Sigmoid colon (tissue), 7 donors: Measurements from ENCODE around the gene CTNND2. TPM values are rescaled to one million over a fixed set of nuclear protein-coding genes. Genes with fewer than 3 reads are reported as not detected.

Experiments used
- DNase-seq: peaks from one replicate; pipeline ENCODE4 v3.0.0-alpha.2; 2019
- H3K27ac ChIP-seq, 4 donors: fragments of 200-600 bp; sonication (generic); one replicate each; pipeline ENCODE4 v1.5.1; 2016 to 2019; ENCODE audit warnings: mild to moderate bottlenecking in 1 of 4
- H3K27me3 ChIP-seq, 3 donors: fragments of 200-600 bp; sonication (generic); one replicate each; pipeline ENCODE4 v1.5.1; 2019; ENCODE audit warnings: mild to moderate bottlenecking in 1 of 3
- H3K36me3 ChIP-seq, 4 donors: fragments of 200-600 bp; sonication (generic); one replicate each; pipeline ENCODE4 v1.5.1; 2016 to 2019
- H3K4me1 ChIP-seq, 4 donors: fragments of 200-600 bp; sonication (generic); one replicate each; pipeline ENCODE4 v1.5.1; 2017 to 2019
- H3K4me3 ChIP-seq, 4 donors: fragments of 200-600 bp; sonication (generic); one replicate each; pipeline ENCODE4 v1.5.1; 2017 to 2019; ENCODE audit warnings: mild to moderate bottlenecking in 2 of 4, moderate library complexity in 1 of 4
- H3K9me3 ChIP-seq, 4 donors: fragments of 200-600 bp in 3 of 4; sonication (generic) in 3 of 4; one replicate each; pipeline versions ENCODE4 v1.5.1 to v1.6.1; 2013 to 2019
- CTCF ChIP-seq, 4 experiments: fragments of 450-650 bp in 3 of 4; fragments of 200-600 bp in 1 of 4; IDR thresholded peaks; one replicate each; pipeline ENCODE4 v1.5.1; 2016 to 2019; ENCODE audit warnings: antibody characterized with exemption in 4 of 4, mild to moderate bottlenecking in 3 of 4, moderate library complexity in 2 of 4
- EP300 ChIP-seq, 4 donors: sonication (generic); formaldehyde crosslinking; IDR thresholded peaks; one replicate each; pipeline ENCODE4 v1.6.1; 2017; ENCODE audit warnings: antibody characterized with exemption in 4 of 4
- POLR2A ChIP-seq, 2 donors: fragments of 450-650 bp; IDR thresholded peaks; one replicate each; pipeline ENCODE4 v1.6.1; 2016; ENCODE audit warnings: antibody characterized with exemption in 2 of 2, mild to moderate bottlenecking in 2 of 2, moderate library complexity in 2 of 2
- POLR2AphosphoS5 ChIP-seq, 4 donors: sonication (generic); formaldehyde crosslinking; IDR thresholded peaks; one replicate each; pipeline ENCODE4 v1.6.1; 2017; ENCODE audit warnings: antibody characterized with exemption in 4 of 4
- WGBS, 2 donors: extraction: QIAGEN DNeasy Blood & Tissue Kit; methylation state at CpG; one replicate each; pipeline ENCODE4 v1.1.7; 2013; 5-methylcytosine and 5-hydroxymethylcytosine counted together
- intact Hi-C: fragments of 100-400 bp; cut with DNase I; formaldehyde crosslinking; loops from one replicate; pipeline ENCODE4 v1.15.1; 2023
- polyA plus RNA-seq, 3 donors: library from polyadenylated mRNA; stranded (reverse); fragments of 200-250 nt; gene quantifications; one replicate each; pipeline ENCODE4 v1.2.3, GENCODE V29; 2013
- total RNA-seq, 4 donors: library from RNA; depleted of rRNA; stranded (reverse); fragments of >200 nt; gene quantifications; one replicate each; pipeline ENCODE4 v1.1.0, GENCODE V29; 2016
- donor health status: healthy with polysubstance abuse.
- donor health status: Bipolar disorder and iron deficiency.
- donor health status: healthy.

Gene CTNND2
- total and polyA plus RNA-seq, 7 donors = 0.36 to 2.5 (median 0.84) TPM; not detected in 1

- Histone ChIP-seq H3K4me1 (no peaks in the 10 kb centered on the region), H3K4me3 (no peak overlapping the region), H3K27me3 (no peaks in the 10 kb centered on the region), H3K9me3 (no peaks in the 10 kb centered on the region), H3K36me3 (no peaks in the 10 kb centered on the region), H3K27ac (no peak overlapping the region)
- TF ChIP-seq POLR2A (IDR thresholded peaks at IDR 0.05) (no peak), CTCF (IDR thresholded peaks at IDR 0.05) (no peak), EP300 (IDR thresholded peaks at IDR 0.05) (no peak), POLR2AphosphoS5 (IDR thresholded peaks at IDR 0.05) (no peak)
- DNase-seq = no peak
- intact Hi-C loops = no loop called here
- 79 to 82% methylated on average over 7 of the region's 7 CpGs for WGBS, 2 donors
Measured at GRCh38 chr5:11174591-11174990, 729.7 kb downstream of the CTNND2 start.

GRCh38 chr5:11172484-11172883, 731.8 kb downstream of the CTNND2 start:
- Histone ChIP-seq H3K9me3 (no peaks in the 10 kb centered on the region), H3K36me3 (no peaks in the 10 kb centered on the region), H3K4me3 (no peak overlapping the region), H3K4me1 (no peaks in the 10 kb centered on the region), H3K27ac (no peak overlapping the region), H3K27me3 (no peaks in the 10 kb centered on the region)
- no peak for DNase-seq
- TF ChIP-seq POLR2A (IDR thresholded peaks at IDR 0.05) (no peak), CTCF (IDR thresholded peaks at IDR 0.05) (no peak), EP300 (IDR thresholded peaks at IDR 0.05) (no peak)
- intact Hi-C loops = no loop called here
- WGBS, 2 donors = 68 to 87% methylated on average over 5 of the region's 5 CpGs

GRCh38 chr5:11171236-11171635, 733.0 kb downstream of the CTNND2 start:
- intact Hi-C loops = no loop called here
- TF ChIP-seq POLR2AphosphoS5 (IDR thresholded peaks at IDR 0.05) (no peak), EP300 (IDR thresholded peaks at IDR 0.05) (no peak), POLR2A (IDR thresholded peaks at IDR 0.05) (no peak), CTCF (IDR thresholded peaks at IDR 0.05) (no peak)
- H3K4me1 ChIP-seq = no peaks in the 10 kb centered on the region
- no peaks in the 10 kb centered on the region for H3K27me3 ChIP-seq
- H3K9me3 ChIP-seq = no peaks in the 10 kb centered on the region
- H3K27ac ChIP-seq = no peak overlapping the region
- no peak for DNase-seq
- H3K4me3 ChIP-seq = no peak overlapping the region
- no peaks in the 10 kb centered on the region for H3K36me3 ChIP-seq
- 25 to 73% methylated on average over 1 of the region's 1 CpG for WGBS, 2 donors

- 82 to 85% methylated on average over 7 of the region's 7 CpGs for WGBS, 2 donors
- TF ChIP-seq POLR2AphosphoS5 (IDR thresholded peaks at IDR 0.05) (no peak), EP300 (IDR thresholded peaks at IDR 0.05) (no peak), POLR2A (IDR thresholded peaks at IDR 0.05) (no peak), CTCF (IDR thresholded peaks at IDR 0.05) (no peak)
- Histone ChIP-seq H3K27ac (no peak overlapping the region), H3K27me3 (no peaks in the 10 kb centered on the region), H3K4me1 (no peaks in the 10 kb centered on the region), H3K4me3 (no peak overlapping the region), H3K36me3 (no peaks in the 10 kb centered on the region), H3K9me3 (no peaks in the 10 kb centered on the region)
- DNase-seq = no peak
- intact Hi-C loops = no loop called here
Measured at GRCh38 chr5:11166923-11167322, 737.3 kb downstream of the CTNND2 start.

- H3K36me3 ChIP-seq = no peaks in the 10 kb centered on the region
- no peak overlapping the region for H3K27ac ChIP-seq
- intact Hi-C loops = no loop called here
- WGBS, 2 donors = 79 to 85% methylated on average over 6 of the region's 6 CpGs
- TF ChIP-seq POLR2A (IDR thresholded peaks at IDR 0.05) (no peak), POLR2AphosphoS5 (IDR thresholded peaks at IDR 0.05) (no peak), EP300 (IDR thresholded peaks at IDR 0.05) (no peak), CTCF (IDR thresholded peaks at IDR 0.05) (no peak)
- no peak overlapping the region for H3K4me3 ChIP-seq
- H3K27me3 ChIP-seq = no peaks in the 10 kb centered on the region
- H3K9me3 ChIP-seq = no peaks in the 10 kb centered on the region
- DNase-seq = no peak
- H3K4me1 ChIP-seq = no peaks in the 10 kb centered on the region
Measured at GRCh38 chr5:11164531-11165294, 739.5 kb downstream of the CTNND2 start.
